Activated CD4-positive, alpha-beta T cell treated with anti-CD3 and anti-CD28 coated beads, Interleukin-2, amount 50 U/mL, for 48 hours (primary cell): ENCODE data around the gene CDC42SE2.
"Not testable (repeated sequence)": the region's sequence is repeated elsewhere in the genome, so short reads cannot be mapped to it uniquely, and the experiment has no call there.

Experiments
- DNase-seq, 2 experiments: peaks; one replicate each; pipeline ENCODE4 v3.0.0-alpha.2; 2020

CDC42SE2 gene

DNA sequence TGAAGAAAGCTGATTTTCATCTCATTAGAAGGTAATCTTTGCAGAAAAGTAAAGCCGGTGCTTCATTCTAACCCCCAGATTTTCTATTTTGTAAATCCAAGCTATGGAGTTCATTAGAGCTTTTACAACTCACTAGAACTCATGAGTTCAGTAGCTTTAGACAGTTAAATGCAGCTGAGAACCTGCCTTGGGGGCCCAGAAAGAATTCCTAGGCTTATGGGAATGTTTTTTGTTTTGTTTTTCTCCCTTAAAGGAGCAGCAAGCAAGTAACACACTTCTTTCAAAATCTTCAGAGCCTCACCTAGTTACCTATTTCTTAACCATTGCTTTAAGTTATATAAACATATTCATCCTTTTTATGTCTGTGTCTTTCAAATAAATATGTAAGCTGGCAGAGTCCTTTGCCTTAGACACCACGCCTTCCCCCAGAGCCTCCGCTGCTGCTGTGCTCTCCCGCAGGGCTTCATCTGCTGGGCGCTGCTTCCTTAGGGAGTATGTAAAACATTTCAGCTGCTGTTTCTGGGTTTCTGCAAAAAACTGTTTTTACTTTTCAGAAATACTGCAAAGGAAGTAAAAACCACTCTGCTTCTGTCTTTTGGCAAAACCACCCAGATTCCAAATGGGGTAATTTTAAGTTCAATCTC is 132.9 kb downstream of the CDC42SE2 start:
- no peak for DNase-seq

DNA sequence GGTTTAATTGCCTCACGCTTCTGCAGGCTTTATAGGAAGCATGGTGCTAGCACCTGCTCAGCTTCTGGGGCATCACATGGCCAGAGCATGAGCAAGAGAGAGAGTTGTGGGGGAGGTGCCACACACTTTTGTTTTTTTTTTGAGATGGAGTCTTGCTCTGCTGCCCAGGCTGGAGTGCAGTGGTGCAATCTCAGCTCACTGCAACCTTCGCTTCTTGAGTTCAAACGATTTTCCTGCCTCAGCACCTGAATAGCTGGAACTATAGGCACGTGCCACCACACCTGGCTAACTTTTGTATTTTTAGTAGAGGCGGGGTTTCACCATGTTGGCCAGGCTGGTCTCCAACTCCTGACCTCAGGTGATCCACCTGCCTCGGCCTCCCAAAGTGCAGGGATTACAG is 135.2 kb downstream of the CDC42SE2 start:
- not testable (repeated sequence) for DNase-seq

DNA sequence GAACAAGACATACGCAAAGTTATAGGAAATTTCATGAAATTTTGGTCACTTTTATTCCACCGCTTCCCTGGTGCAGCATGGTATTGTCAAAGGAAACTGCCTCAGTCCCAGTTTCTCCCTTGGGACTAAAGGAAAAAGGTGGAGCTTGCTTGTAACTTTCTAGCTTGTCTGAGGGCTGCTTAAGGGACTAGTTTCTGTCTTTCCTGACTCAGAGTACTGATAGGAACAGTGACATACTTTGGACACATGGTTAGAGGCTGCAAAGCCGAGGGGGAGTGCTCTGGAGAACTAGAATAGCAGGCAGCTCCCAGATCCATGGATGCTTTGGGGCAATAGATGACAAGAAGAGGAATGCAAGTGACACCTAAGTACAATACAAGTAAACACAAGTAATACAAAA is 136.7 kb downstream of the CDC42SE2 start:
- no peak for DNase-seq

DNA sequence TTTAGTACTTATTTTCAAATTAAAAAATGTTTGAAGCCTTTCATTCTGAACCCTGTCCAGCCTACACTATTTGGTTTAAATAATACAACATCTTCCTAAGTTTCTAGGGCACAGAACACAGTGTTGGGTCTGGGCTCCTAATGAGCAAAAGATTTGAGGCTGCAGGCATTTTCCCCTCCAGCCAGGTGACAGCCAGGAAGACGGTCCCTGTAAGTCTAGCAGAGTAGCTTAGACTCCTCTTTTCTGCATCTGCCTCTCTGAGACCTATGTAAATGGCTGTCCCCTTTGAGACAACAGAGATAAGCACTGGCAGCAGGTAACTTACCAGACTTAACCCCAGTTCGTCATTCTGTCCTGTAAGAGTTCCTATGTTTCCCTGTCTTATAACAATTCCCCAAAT is 141.8 kb downstream of the CDC42SE2 start:
- no peak for DNase-seq

DNA sequence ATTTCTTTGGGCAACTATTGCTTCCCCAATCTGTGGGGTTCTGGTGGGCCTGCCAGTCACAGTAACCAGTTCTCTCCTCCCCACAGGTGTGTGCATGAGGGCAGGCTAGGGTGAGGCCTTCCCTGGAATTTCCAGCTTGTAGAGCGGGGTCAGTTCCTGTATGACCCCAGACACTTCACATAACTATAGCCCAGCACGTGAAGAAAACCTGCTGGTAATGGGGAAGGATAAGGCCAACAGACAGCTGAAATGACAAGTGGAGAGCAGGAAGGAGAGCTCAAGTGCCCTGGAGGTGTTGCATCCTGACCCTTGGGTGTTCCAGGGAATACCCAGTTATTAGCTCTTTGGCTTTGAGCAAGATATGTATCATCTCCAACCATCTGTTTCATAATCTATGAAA is 142.2 kb downstream of the CDC42SE2 start:
- DNase-seq = no peak

DNA sequence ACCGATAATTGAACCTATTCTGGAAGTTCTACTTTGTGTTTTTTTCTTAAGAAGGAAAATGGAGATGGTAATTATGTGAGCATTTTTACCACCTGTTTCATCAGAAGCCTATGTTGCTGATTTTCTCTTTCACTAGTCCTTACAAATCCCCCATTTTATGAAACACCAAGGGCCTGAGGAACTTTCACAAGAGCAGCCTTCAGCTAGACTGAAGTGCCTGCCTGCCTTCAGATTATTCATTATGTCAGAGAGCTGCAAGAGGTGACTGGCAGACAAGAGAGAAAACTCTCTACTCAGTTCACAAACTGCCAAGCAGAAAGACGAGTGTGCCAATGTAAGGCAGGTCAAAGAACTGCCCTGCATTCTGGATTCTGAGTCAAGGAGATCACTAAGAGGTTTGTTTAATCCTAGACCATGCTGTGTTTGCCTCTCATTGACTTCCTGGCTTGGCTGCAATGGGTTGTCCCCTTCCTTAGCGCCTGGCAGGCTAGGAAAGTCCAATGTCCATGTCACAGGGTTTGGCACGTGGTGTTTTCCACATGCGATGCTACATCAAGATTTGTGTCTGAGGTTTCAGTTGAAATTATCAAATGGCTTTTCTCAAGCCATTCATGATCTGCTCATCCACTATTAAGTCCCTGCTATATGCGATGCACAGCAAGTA is 143.3 kb downstream of the CDC42SE2 start:
- DNase-seq = no peak

DNA sequence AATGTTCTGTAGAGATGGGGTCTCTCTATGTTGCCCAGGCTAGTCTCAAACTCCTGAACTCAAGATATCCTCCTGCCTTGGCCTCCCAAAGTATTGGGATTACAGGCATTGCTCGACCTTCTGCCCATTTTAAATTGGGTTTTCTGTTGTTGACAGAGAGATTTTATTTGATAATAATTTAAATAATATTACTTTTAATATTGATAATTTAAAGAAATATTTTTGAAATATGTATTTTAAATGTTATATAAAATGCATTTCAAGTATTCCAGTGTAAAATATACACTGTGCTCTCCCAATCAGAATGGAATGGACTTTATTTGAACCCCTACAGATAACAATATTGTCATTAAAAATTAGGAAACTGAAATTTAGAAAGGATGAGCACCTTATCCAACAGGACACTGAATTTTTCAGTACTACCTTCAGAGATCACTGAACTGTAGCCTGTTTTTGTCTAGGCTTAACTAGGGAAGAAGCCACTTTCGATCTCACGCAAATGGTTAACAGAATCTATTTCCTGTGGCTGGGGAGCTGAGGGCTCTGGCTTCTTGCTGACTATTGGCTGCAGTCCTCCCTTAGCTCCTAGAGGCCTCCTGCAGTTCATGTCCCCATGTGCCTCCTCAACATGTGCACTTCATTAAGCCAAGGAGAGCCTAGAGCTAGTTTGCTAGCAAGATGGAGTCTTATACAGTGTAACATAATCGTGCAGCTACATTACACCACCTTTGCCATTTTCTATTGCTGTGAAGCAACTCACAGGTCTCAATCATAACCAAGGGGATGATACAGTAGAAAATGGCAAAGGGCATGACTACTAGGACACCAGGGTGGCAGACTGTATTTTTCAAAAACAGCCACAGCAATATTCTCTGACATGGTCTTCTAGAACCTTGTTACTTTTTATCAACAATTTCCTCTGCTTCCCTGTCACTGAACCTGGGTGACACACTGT is 150.0 kb downstream of the CDC42SE2 start:
- peak; percentile 18 to 37 for DNase-seq

DNA sequence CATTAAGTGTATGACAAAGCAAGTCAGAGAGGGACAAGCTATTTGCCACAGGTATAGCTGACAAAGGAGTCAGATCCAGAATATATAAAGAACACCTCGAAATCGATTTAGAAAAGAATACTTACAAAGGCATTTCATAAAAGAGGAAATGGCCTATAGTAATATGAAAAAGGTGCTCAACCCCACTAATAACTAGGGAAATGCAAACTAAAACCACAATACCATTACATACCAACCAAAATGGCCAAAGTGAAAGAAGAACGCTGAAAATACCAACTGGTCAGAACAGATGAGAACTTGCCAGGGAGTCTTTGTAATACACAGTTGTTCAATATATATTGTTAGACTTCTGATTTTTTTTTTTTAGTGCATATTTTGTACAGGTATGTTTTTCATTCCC is 152.9 kb downstream of the CDC42SE2 start:
- DNase-seq = no peak

DNA sequence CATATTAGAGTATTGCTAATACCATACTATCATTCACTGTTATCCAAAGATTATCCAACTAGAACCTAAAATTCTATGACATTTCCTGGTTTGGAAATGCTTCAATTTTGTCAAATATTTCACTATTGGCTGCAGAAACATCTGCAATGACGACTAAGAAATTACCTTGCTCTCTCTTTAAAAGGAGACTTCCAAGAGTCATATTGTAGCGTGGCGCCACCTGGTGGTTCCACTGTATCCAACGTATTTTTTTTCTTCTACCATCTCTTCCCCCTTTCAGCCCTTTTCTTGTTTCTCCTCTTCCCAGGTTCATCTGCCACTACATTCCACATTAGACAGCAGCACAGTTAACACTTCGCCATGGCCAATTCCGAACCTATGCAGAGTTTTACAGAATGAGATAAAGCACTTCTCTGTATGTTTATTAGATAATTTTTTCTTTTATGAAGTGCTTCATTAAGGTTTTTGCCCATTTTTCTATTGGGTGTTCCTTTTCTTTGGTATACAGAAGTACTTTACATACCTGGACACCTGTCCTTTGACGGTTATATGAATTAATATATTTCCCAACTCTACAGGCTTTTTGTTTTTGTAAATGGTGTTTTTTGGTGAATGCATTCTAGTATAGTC is 153.5 kb downstream of the CDC42SE2 start:
- DNase-seq = peak; percentile 89 to 92

DNA sequence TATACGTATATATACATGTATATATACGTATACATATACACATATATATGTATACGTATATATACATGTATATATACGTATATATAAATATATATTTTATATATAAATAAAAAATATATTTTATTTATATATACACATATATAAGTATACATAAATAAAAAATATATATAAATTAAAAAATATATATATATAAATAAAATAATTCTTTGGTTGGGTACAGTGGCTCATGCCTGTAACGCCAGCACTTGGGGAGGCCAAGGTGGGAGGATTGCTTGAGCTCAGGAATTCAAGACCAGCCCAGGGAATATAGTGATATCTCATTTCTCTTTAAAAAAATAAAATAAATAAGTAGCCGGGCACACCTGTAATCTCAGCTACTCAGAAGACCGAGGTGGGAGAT is 155.0 kb downstream of the CDC42SE2 start:
- DNase-seq = no peak

DNA sequence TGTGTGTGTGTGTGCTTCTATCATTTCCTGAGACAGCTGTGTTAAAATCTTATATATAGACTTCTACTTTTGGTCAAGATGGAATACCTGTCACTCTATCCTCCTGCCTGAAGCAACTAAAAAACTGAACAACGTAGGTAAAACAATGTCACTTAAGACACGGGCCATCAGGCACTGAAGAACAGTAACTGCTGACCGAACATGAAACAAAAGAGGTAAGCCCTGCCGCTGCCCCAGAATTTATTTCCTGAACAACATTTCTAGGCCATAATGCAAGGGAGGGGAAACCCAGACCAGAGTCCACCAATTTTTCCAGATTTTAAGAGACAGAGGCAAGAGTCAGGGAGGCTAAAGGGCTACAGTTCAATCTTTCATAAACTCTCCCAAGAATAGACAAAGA is 156.0 kb downstream of the CDC42SE2 start:
- DNase-seq = no peak

DNA sequence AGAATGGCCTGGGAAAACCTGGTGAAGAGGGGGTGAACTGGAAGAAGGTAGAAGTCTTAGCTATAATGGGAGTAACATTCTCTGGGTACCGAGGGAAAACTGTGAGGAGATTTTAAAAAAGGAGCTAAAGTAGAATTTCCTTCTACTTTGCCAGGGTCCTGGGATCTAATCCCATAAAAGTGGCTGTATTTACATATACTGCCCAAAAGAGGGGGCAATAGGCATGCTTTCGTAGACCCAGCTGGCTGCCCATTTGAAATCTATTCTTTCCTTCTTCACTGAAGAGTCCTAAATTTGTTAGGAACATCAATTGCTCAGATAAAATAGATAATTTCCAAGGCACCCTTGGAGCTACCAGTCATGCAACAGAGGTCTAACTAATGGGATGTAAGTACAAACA is 159.2 kb downstream of the CDC42SE2 start:
- no peak for DNase-seq

DNA sequence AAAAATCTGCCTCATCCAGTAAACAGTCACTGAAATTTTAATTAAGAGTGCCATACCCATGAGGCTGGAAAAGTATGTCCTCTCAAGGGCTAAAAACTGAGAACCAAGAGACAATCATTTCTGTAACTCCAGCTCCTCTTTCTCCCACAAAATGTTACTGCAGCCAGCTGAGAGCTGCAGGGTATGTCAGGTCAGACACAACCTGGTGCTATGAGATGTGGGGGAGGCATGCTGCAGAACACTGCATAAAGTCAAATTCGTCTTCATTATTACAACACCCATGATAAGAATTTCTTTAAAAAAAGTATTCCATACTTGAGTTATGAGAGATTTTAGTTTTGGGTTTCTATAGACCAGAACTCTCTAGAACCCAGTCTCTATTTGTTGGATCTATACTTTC is 162.2 kb downstream of the CDC42SE2 start:
- DNase-seq = no peak

DNA sequence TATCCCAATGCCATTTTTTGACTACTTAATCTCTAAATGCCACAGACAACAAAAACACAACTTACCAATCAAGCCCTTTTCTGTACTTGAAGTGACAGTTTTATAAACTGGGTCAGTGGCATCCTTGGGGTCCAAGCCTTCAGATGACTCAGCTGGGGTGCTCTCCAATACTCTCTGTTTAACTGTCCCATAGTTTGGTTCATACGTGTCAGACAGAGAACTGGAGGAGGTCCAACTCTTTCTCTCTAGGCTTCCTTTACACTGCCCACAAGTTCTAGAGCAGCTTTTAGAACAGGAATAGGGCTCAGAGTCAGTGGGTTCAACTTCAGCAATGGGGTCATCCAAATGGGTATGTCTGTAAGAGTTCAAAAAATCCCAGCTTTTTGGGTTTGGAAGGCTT is 166.9 kb downstream of the CDC42SE2 start:
- DNase-seq = no peak

DNA sequence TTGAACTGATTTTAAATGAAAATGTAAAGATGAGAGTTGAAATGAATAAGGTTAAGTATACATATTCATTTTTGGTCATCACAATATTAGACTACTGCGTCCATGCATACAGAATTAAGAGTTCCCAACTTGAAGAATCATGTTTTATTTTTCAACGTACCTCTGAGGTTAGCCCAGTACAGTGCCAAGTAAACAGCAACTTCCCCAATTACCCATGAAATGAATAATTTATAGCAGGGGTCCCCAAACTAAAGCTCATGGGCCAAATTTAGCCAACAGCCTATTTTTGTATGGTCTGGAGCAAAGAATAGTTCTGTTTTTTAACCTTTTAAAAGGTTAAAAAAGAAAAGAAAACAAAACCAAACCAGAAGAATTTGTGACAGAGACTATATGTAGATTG is 167.9 kb downstream of the CDC42SE2 start:
- no peak for DNase-seq

DNA sequence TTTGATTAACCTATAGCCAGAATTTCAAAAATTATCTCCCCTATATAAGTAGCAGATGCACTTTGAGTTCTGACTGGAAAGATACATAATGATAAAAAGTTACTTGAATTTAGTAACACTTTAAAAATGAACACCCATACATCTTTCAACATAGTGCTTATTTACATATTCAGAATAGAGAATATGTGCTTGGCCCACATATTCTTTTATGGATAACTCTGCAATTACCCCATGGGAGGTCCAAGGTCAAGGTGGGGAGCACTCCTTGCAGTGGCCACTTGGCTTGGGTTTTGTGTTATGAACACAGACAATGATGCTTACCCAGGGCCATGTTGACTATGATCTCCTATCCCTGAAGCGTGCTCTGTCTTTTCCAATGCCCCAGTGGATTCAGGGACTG is 169.3 kb downstream of the CDC42SE2 start:
- no peak for DNase-seq

DNA sequence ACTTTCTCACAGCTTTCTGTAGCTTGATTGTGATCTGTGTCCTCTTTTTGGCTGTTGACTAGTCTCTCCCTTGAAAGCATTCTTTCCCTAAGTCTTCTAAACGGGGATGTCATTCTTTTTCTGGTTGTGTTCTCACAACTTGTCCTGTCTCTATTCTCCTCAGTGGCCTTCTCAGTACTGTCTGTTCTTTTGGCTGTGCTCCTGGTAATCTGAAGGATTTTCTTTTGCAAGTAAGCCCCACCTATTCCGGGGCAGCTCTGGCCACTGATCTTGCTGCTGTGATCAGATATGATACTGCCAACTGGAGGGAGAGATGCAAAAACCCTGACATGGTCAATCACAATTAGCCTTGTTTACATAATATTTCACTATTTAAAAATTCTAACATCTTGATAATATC is 172.2 kb downstream of the CDC42SE2 start:
- DNase-seq = no peak

DNA sequence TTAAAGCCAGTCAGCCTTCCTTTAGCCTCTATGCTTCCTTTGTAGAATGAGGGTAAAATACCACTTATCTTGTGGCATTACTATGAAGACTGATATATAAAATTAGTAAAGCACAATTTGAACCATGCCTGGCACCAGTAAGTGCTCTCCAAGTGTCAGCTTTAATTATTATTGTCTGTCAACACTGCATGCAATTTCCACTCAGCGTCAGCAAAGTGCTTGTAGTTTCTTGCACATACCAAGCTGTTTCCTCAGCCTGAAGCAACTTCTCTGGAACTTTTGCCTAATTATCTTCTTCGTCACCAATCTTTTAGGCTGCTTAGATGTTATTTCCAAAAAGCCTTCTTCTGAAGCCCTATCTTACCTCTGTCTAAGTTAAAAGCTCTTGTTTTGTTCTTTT is 177.3 kb downstream of the CDC42SE2 start:
- no peak for DNase-seq
